HCT116 (cell line): ENCODE measurements around the gene TACC2.

Source experiments
- EGR1 ChIP-seq: IDR thresholded peaks from 2 replicates; pipeline ENCODE4 v1.6.1; 2012; ENCODE audit warnings: low read depth
- EZH2 ChIP-seq: fragments of 200-600 bp; sonication (generic); IDR thresholded peaks from 2 replicates; pipeline ENCODE4 v1.6.1; 2017; ENCODE audit warnings: antibody characterized with exemption, mixed run types
- FOSL1 ChIP-seq: IDR thresholded peaks from 2 replicates; pipeline ENCODE4 v1.6.1; 2012; ENCODE audit warnings: low read depth
- JUND ChIP-seq: IDR thresholded peaks from 2 replicates; pipeline ENCODE4 v1.6.1; 2012
- POLR2A ChIP-seq: IDR thresholded peaks from 2 replicates; pipeline ENCODE4 v1.7.0; 2011; ENCODE audit warnings: borderline replicate concordance; ENCODE audit not compliant: insufficient read depth, insufficient read length; ENCODE audit errors: extremely low read depth
- POLR2AphosphoS5 ChIP-seq: IDR thresholded peaks from 2 replicates; pipeline ENCODE4 v1.6.1; 2011; ENCODE audit warnings: mild to moderate bottlenecking, low read depth, low read length, moderate library complexity
- RAD21 ChIP-seq: IDR thresholded peaks from 2 replicates; pipeline ENCODE4 v1.6.1; 2012; ENCODE audit warnings: low read depth, mild to moderate bottlenecking
- REST ChIP-seq: IDR thresholded peaks from 2 replicates; pipeline ENCODE4 v1.6.1; 2012; ENCODE audit warnings: low read depth
- SIN3A ChIP-seq: IDR thresholded peaks from 2 replicates; pipeline ENCODE4 v1.6.1; 2012; ENCODE audit warnings: low read depth
- SP1 ChIP-seq: IDR thresholded peaks from 2 replicates; pipeline ENCODE4 v1.6.1; 2012; ENCODE audit warnings: low read depth
- SRF ChIP-seq: IDR thresholded peaks from 2 replicates; pipeline ENCODE4 v1.6.1; 2012; ENCODE audit warnings: low read depth
- ZNF274 ChIP-seq: fragments of 200-500 bp; sonication (Bioruptor generic); IDR thresholded peaks from 2 replicates; pipeline ENCODE4 v1.6.1; 2014; ENCODE audit warnings: mild to moderate bottlenecking, low read depth, low read length, inconsistent platforms
- TF ChIP-seq, protein P1 (sequence below), 3 experiments: fragments of 200-600 bp in 1 of 3; sonication (generic) in 1 of 3; IDR thresholded peaks in 2 of 3; conservative IDR thresholded peaks in 1 of 3; 2 replicates each; pipeline ENCODE4 v1.5.1; 2012 to 2017; ENCODE audit warnings: low read depth in 2 of 3, low read length in 2 of 3, antibody characterized with exemption in 1 of 3, borderline replicate concordance in 1 of 3, control low read depth in 1 of 3, mild to moderate bottlenecking in 1 of 3, mixed read lengths in 1 of 3, mixed run types in 1 of 3, moderate library complexity in 1 of 3; ENCODE audit not compliant: insufficient read depth in 1 of 3
- TF ChIP-seq, protein P2 (sequence below): IDR thresholded peaks from 2 replicates; pipeline ENCODE4 v1.6.1; 2011; ENCODE audit warnings: mild to moderate bottlenecking, low read length, moderate library complexity; ENCODE audit not compliant: insufficient replicate concordance; ENCODE audit errors: extremely low read depth

GRCh38 chr10:122086416-122087240 is 97.7 kb downstream of the TACC2 start:
- TF ChIP-seq, protein P1, sequence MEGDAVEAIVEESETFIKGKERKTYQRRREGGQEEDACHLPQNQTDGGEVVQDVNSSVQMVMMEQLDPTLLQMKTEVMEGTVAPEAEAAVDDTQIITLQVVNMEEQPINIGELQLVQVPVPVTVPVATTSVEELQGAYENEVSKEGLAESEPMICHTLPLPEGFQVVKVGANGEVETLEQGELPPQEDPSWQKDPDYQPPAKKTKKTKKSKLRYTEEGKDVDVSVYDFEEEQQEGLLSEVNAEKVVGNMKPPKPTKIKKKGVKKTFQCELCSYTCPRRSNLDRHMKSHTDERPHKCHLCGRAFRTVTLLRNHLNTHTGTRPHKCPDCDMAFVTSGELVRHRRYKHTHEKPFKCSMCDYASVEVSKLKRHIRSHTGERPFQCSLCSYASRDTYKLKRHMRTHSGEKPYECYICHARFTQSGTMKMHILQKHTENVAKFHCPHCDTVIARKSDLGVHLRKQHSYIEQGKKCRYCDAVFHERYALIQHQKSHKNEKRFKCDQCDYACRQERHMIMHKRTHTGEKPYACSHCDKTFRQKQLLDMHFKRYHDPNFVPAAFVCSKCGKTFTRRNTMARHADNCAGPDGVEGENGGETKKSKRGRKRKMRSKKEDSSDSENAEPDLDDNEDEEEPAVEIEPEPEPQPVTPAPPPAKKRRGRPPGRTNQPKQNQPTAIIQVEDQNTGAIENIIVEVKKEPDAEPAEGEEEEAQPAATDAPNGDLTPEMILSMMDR (IDR thresholded peaks at IDR 0.05 in 2 of 3, conservative IDR thresholded peaks at IDR 0.05 in 1 of 3; ENCODE audit: borderline replicate concordance in 1 of 3, insufficient read depth in 1 of 3, low read depth in 2 of 3, low read length in 2 of 3), result no peak
- TF ChIP-seq EZH2 (no peak), SIN3A (no peak), POLR2A (no peak), SRF (no peak), ZNF274 (no peak), FOSL1 (no peak), RAD21 (no peak), SP1 (no peak), EGR1 (no peak), POLR2AphosphoS5 (no peak), JUND (no peak), REST (no peak)
- TF ChIP-seq, protein P2, sequence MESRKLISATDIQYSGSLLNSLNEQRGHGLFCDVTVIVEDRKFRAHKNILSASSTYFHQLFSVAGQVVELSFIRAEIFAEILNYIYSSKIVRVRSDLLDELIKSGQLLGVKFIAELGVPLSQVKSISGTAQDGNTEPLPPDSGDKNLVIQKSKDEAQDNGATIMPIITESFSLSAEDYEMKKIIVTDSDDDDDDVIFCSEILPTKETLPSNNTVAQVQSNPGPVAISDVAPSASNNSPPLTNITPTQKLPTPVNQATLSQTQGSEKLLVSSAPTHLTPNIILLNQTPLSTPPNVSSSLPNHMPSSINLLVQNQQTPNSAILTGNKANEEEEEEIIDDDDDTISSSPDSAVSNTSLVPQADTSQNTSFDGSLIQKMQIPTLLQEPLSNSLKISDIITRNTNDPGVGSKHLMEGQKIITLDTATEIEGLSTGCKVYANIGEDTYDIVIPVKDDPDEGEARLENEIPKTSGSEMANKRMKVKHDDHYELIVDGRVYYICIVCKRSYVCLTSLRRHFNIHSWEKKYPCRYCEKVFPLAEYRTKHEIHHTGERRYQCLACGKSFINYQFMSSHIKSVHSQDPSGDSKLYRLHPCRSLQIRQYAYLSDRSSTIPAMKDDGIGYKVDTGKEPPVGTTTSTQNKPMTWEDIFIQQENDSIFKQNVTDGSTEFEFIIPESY, result no peak
